A549 (cell line): ENCODE results near the gene TTLL9.

Experiments
- BHLHE40 ChIP-seq: IDR thresholded peaks from 2 replicates; pipeline ENCODE4 v1.6.1; 2012; ENCODE audit warnings: low read depth, low read length, inconsistent platforms
- CEBPB ChIP-seq, 2 experiments: fragments of >200 bp in 1 of 2; sonication (Bioruptor Twin) in 1 of 2; formaldehyde crosslinking in 1 of 2; IDR thresholded peaks; 2 replicates each; pipeline ENCODE4 v1.6.1; 2012 to 2016
- ESRRA ChIP-seq: fragments of 150-350 bp; IDR thresholded peaks from 2 replicates; pipeline ENCODE4 v1.6.1; 2014; ENCODE audit warnings: mild to moderate bottlenecking, low read length, borderline replicate concordance
- JUN ChIP-seq, 2 experiments: fragments of >200 bp; sonication (Bioruptor Twin); formaldehyde crosslinking; IDR thresholded peaks; 2 replicates in 1 of 2; 3 replicates in 1 of 2; pipeline ENCODE4 v1.6.1; 2016 to 2017
- KDM5A ChIP-seq: fragments of 200-600 bp; sonication (generic); IDR thresholded peaks from 2 replicates; pipeline ENCODE4 v1.6.1; 2016; ENCODE audit warnings: antibody characterized with exemption, mild to moderate bottlenecking
- MAFK ChIP-seq: fragments of 450-650 bp; IDR thresholded peaks from 2 replicates; pipeline ENCODE4 v1.6.1; 2014; ENCODE audit not compliant: partially characterized antibody
- MAZ ChIP-seq: fragments of 150-350 bp; IDR thresholded peaks from 2 replicates; pipeline ENCODE4 v1.6.1; 2014; ENCODE audit warnings: antibody characterized with exemption, low read depth, low read length, borderline replicate concordance
- POLR2A ChIP-seq: IDR thresholded peaks from 2 replicates; pipeline ENCODE4 v1.6.1; 2012; ENCODE audit warnings: mild to moderate bottlenecking, low read length
- RAD21 ChIP-seq, 2 experiments: fragments of >200 bp in 1 of 2; sonication (Bioruptor Twin) in 1 of 2; formaldehyde crosslinking in 1 of 2; IDR thresholded peaks in 1 of 2; conservative IDR thresholded peaks in 1 of 2; 2 replicates in 1 of 2; 3 replicates in 1 of 2; pipeline ENCODE4 v1.6.1; 2012 to 2018; ENCODE audit warnings: inconsistent platforms in 1 of 2
- RCOR1 ChIP-seq: fragments of 150-350 bp; IDR thresholded peaks from 2 replicates; pipeline ENCODE4 v1.6.1; 2014; ENCODE audit warnings: antibody characterized with exemption, low read length, low read depth
- TP53 ChIP-seq: fragments of 250-450 bp; sonication (Bioruptor Pico); IDR thresholded peaks from 2 replicates; pipeline ENCODE4 v1.5.0; 2021; ENCODE audit warnings: mild to moderate bottlenecking, moderate library complexity
- TF ChIP-seq, protein P1 (sequence below): fragments of >200 bp; sonication (Bioruptor Twin); formaldehyde crosslinking; IDR thresholded peaks from 3 replicates; pipeline ENCODE4 v1.5.1; 2016
- TF ChIP-seq, protein P2 (sequence below): IDR thresholded peaks from 2 replicates; pipeline ENCODE4 v1.6.1; 2012
- TF ChIP-seq, protein P3 (sequence below): IDR thresholded peaks from 2 replicates; pipeline ENCODE4 v1.6.1; 2012

DNA sequence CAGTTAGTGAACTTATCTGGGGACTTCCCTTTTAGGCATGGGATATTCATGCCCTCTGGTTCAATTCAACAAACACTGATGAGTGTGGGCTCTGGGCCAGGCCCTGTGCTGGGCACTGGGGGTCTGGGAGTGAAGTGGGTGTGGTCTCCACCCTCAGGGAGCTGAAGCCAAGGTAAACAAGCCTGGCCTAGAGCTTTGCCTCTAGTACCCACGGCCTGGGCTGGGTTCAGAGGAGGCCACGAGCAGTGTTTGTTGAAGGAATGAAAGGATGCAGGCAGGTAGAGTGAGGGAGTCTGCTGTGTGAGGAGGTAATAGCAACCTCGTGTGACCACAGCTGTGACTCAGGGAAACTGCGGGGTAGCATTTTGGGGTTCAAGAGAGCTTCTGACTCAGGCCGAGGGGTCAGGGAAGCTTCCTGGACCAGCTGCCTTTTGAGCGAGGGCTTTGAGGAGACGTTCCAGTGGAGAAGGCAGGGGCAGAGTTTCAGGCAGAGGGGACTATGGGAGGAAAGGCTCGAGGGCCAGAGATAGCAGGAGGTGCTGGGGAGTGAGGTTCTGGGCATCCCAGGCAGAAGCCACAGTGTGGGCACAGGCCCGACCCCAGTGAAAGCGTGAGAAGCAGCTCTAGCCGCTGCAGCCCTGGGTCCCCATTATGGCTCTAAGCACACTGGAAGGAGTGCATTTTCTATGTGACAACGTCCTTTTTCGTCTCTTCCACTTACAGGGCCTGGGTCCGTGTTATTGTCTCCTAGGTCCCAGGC, 45.7 kb upstream of the TTLL9 start:
- TF ChIP-seq, protein P1, sequence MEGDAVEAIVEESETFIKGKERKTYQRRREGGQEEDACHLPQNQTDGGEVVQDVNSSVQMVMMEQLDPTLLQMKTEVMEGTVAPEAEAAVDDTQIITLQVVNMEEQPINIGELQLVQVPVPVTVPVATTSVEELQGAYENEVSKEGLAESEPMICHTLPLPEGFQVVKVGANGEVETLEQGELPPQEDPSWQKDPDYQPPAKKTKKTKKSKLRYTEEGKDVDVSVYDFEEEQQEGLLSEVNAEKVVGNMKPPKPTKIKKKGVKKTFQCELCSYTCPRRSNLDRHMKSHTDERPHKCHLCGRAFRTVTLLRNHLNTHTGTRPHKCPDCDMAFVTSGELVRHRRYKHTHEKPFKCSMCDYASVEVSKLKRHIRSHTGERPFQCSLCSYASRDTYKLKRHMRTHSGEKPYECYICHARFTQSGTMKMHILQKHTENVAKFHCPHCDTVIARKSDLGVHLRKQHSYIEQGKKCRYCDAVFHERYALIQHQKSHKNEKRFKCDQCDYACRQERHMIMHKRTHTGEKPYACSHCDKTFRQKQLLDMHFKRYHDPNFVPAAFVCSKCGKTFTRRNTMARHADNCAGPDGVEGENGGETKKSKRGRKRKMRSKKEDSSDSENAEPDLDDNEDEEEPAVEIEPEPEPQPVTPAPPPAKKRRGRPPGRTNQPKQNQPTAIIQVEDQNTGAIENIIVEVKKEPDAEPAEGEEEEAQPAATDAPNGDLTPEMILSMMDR = no peak
- TF ChIP-seq MAZ (no peak), POLR2A (no peak), TP53 (CRISPR knock-in tag) (no peak), BHLHE40 (no peak), CEBPB (IDR thresholded peaks at IDR 0.05) (no peak), MAFK (no peak), RAD21 (conservative IDR thresholded peaks at IDR 0.05 in 1 of 2, IDR thresholded peaks at IDR 0.05 in 1 of 2) (no peak), KDM5A (no peak), JUN (IDR thresholded peaks at IDR 0.05) (no peak), RCOR1 (no peak), ESRRA (no peak)
- TF ChIP-seq, protein P2, sequence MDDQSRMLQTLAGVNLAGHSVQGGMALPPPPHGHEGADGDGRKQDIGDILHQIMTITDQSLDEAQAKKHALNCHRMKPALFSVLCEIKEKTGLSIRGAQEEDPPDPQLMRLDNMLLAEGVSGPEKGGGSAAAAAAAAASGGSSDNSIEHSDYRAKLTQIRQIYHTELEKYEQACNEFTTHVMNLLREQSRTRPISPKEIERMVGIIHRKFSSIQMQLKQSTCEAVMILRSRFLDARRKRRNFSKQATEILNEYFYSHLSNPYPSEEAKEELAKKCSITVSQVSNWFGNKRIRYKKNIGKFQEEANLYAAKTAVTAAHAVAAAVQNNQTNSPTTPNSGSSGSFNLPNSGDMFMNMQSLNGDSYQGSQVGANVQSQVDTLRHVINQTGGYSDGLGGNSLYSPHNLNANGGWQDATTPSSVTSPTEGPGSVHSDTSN = no peak
- TF ChIP-seq, protein P3, sequence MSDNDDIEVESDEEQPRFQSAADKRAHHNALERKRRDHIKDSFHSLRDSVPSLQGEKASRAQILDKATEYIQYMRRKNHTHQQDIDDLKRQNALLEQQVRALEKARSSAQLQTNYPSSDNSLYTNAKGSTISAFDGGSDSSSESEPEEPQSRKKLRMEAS = no peak
